Glutamatergic neuron (in vitro differentiated cells): ENCODE measurements around the gene C3orf33. TPM values are rescaled to one million over a fixed set of nuclear protein-coding genes. Genes with fewer than 3 reads are reported as not detected.

ENCODE experiments used
- DNase-seq: peaks from one replicate; pipeline ENCODE4 v3.0.0; 2022
- H3K27ac Mint-ChIP-seq: one replicate; pipeline ENCODE4 v1.8.0; 2020; ENCODE audit warnings: mild to moderate bottlenecking, mixed read lengths, inconsistent platforms; ENCODE audit not compliant: unreplicated experiment
- H3K27me3 Mint-ChIP-seq: one replicate; pipeline ENCODE4 v1.8.0; 2020; ENCODE audit warnings: mild to moderate bottlenecking, moderate library complexity, mixed read lengths, inconsistent platforms; ENCODE audit not compliant: unreplicated experiment
- H3K36me3 Mint-ChIP-seq: one replicate; pipeline ENCODE4 v1.8.0; 2020; ENCODE audit warnings: mild to moderate bottlenecking, mixed read lengths, inconsistent platforms; ENCODE audit not compliant: unreplicated experiment
- H3K4me1 Mint-ChIP-seq: one replicate; pipeline ENCODE4 v1.8.0; 2020; ENCODE audit warnings: mild to moderate bottlenecking, low read depth, mixed read lengths, inconsistent platforms; ENCODE audit not compliant: unreplicated experiment
- H3K4me3 Mint-ChIP-seq: one replicate; pipeline ENCODE4 v1.8.0; 2020; ENCODE audit warnings: mild to moderate bottlenecking, mixed read lengths, inconsistent platforms; ENCODE audit not compliant: unreplicated experiment
- H3K9me3 Mint-ChIP-seq: one replicate; pipeline ENCODE4 v1.8.0; 2020; ENCODE audit warnings: mild to moderate bottlenecking, moderate library complexity, mixed read lengths, inconsistent platforms; ENCODE audit not compliant: unreplicated experiment
- total RNA-seq: library from RNA; stranded (reverse); fragmentation: NEBNext Ultra II Directional; extraction: Animal tissue kit (Norgen Biotek cat#: 25700); gene quantifications from one replicate; pipeline ENCODE4 v1.2.1, GENCODE V29; 2021; ENCODE audit not compliant: unreplicated experiment
- TF ChIP-seq, protein P1 (sequence below): fragments of 200-600 bp; sonication (generic); IDR thresholded peaks from one replicate; pipeline ENCODE4 v1.5.0; 2021; ENCODE audit not compliant: partially characterized antibody, unreplicated experiment

Gene C3orf33
- total RNA-seq, 1 donor from 2014 or later, result 1.8 TPM

DNA sequence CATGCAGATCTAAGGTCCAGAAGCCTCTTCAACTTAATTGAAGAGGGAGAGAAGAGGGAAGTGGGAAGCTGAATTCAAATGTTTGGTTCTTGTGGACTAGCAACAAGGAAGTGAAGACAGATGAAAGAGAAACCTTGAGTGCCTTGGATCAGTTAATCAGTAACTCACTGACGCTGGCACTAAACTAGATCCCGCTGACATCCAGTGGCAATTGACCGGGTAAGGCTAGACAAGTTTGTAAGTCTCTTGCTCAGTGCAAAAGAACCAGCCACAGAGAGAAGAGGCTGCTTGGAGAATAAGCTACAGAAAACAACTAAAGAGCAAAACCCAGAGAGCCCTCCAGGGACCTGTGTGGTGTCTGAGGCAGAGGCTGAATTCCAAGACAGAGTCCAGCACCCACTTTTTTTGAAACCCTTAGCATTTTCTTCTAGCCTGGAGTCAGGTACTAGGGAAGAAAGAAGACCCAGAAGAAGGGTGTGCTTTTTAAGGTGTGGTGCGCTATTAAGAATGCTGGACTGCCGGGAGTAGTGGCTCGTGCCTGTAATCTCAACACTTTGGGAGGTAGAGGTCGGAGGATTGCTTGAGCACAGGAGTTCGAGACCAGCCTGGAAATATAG, 68.1 kb downstream of the C3orf33 start:
- Mint-ChIP-seq H3K4me3 (no peak overlapping the region), H3K27ac (no peak overlapping the region), H3K4me1 (peaks cover 3% of the 10 kb centered on the region), H3K27me3 (no peaks in the 10 kb centered on the region), H3K9me3 (no peaks in the 10 kb centered on the region), H3K36me3 (no peaks in the 10 kb centered on the region)
- TF ChIP-seq, protein P1, sequence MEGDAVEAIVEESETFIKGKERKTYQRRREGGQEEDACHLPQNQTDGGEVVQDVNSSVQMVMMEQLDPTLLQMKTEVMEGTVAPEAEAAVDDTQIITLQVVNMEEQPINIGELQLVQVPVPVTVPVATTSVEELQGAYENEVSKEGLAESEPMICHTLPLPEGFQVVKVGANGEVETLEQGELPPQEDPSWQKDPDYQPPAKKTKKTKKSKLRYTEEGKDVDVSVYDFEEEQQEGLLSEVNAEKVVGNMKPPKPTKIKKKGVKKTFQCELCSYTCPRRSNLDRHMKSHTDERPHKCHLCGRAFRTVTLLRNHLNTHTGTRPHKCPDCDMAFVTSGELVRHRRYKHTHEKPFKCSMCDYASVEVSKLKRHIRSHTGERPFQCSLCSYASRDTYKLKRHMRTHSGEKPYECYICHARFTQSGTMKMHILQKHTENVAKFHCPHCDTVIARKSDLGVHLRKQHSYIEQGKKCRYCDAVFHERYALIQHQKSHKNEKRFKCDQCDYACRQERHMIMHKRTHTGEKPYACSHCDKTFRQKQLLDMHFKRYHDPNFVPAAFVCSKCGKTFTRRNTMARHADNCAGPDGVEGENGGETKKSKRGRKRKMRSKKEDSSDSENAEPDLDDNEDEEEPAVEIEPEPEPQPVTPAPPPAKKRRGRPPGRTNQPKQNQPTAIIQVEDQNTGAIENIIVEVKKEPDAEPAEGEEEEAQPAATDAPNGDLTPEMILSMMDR, result no peak
- DNase-seq, result no peak

DNA sequence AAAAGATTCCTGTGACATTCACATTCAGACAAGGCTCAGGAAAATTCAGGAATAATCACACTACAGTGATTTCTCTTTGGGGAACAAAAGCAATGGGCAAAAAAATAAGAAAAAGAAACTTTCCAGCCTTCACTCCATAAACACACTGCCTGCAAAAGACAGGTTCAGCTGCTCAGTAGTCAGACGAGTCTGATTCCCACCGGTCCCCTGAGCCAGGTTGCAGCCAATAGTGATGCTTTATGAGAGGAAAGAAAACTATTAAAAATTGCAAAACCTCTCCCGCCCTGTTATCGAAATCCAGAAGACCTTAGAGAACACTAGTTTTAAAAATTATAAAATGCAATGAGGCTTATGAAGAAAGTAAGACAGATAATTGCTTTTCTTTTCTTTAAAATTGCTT, 69.7 kb downstream of the C3orf33 start:
- Mint-ChIP-seq H3K4me3 (no peak overlapping the region), H3K4me1 (no peaks in the 10 kb centered on the region), H3K9me3 (no peaks in the 10 kb centered on the region), H3K36me3 (no peaks in the 10 kb centered on the region), H3K27me3 (no peaks in the 10 kb centered on the region), H3K27ac (no peak overlapping the region)
- no peak for DNase-seq
- TF ChIP-seq, protein P1, result no peak

DNA sequence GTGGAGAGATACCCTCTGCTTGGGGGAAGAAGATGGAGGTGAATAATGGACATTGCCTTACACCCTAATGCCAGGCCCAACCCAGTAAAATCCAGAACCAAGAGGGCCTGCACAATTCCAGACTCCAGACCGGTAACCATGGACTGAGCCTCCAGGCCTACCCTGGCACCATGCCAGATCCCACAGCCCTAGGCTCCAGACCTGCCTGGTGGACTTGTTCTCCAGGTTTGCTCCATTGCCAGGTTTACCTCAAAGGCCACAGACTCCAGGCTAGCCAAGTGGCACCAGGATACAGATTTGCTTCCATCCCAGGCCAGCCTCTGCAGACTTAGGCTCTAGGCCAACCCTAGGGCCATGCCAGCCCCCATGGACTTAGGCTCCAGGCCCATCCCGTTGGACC, 75.2 kb downstream of the C3orf33 start:
- H3K9me3 Mint-ChIP-seq, result no peaks in the 10 kb centered on the region
- H3K27ac Mint-ChIP-seq, result no peak overlapping the region
- no peak for DNase-seq
- H3K4me3 Mint-ChIP-seq, result no peak overlapping the region
- no peaks in the 10 kb centered on the region for H3K36me3 Mint-ChIP-seq
- TF ChIP-seq, protein P1, result no peak
- no peaks in the 10 kb centered on the region for H3K27me3 Mint-ChIP-seq
- H3K4me1 Mint-ChIP-seq, result no peaks in the 10 kb centered on the region

DNA sequence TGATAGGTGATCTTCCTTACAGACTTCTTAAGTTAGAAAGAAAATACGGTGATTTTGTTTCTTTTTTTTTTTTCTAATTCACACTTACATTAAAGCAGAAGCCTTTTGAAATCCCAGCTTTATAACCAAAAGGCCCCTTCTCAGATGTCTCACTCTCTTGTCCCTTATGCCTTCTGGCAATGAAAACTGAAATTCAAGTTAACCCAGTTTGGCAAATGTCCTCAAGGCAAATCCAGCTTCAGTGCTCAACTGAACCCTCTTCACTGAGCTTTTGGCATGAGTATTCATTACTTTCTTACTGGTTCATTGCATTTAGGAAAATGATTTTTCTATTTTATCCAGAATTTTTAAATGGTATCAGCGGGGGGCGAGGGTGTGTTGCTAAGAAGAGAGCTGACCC, 78.2 kb downstream of the C3orf33 start:
- TF ChIP-seq, protein P1, result no peak
- no peak overlapping the region for H3K4me3 Mint-ChIP-seq
- H3K4me1 Mint-ChIP-seq, result no peaks in the 10 kb centered on the region
- peaks cover 3% of the 10 kb centered on the region for H3K9me3 Mint-ChIP-seq
- H3K27ac Mint-ChIP-seq, result no peak overlapping the region
- DNase-seq, result no peak
- H3K36me3 Mint-ChIP-seq, result no peaks in the 10 kb centered on the region
- H3K27me3 Mint-ChIP-seq, result no peaks in the 10 kb centered on the region

DNA sequence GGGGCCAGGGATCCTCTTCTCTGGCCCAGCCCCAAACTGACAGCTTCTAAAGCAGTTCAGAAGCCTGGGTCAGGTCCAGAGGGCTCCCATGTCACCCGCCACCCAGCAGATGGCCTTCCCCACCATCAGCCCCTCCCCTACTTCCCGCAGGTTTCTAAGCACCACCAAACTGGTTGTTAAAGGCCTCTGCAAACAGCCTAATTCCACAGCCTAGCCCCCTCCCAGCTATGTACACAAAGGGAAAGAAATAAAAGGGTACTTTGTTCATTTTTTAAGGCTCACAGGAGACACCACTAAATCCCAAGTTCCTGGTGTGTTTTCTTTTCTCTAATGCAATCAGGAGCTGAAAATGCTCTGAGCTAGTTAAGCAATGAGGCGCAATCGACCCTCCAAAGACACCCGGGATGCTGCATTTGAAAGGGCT, 91.8 kb downstream of the C3orf33 start:
- Mint-ChIP-seq H3K9me3 (peaks cover 7% of the 10 kb centered on the region), H3K4me3 (no peak overlapping the region), H3K27me3 (no peaks in the 10 kb centered on the region), H3K27ac (peak overlapping the region; percentile 8), H3K4me1 (peaks cover 6% of the 10 kb centered on the region), H3K36me3 (peaks cover 10% of the 10 kb centered on the region)
- peak; percentile 29 for DNase-seq
- TF ChIP-seq, protein P1, result no peak

Other genes starting within 250 kb of the C3orf33 start
- gene PLCH1, start 61.2 kb downstream of the C3orf33 start, total RNA-seq, result 1.1 TPM
- gene SLC33A1, start 48.1 kb upstream of the C3orf33 start, total RNA-seq, result 19.7 TPM
- 82.3 TPM for gene GMPS, start 64.4 kb upstream of the C3orf33 start, total RNA-seq